K562 (cell line): Measurements from ENCODE around the gene MYOM1. TPM values are rescaled to one million over a fixed set of nuclear protein-coding genes. Genes with fewer than 3 reads are reported as not detected.
A peak's percentile ranks its signal among the peaks of the same experiment; 100 is the strongest.

Experiments used
- ADNP ChIP-seq: fragments of 200-800 bp; sonication (Bioruptor generic); IDR thresholded peaks from 2 replicates; pipeline ENCODE4 v1.6.1; 2016; ENCODE audit warnings: missing genetic modification characterization, missing compliant biosample characterization
- CBFA2T3 ChIP-seq: fragments of 450-650 bp; IDR thresholded peaks from 2 replicates; pipeline ENCODE4 v1.6.1; 2017
- CREB1 ChIP-seq, 2 experiments: sonication (generic) in 1 of 2; formaldehyde crosslinking in 1 of 2; IDR thresholded peaks; 2 replicates each; pipeline versions ENCODE4 v1.6.1 to v1.8.0; 2012 to 2022; ENCODE audit warnings: inconsistent platforms in 1 of 2, mild to moderate bottlenecking in 1 of 2, missing genetic modification reagents in 1 of 2, moderate library complexity in 1 of 2
- MEIS2 ChIP-seq: fragments of 450-650 bp; IDR thresholded peaks from 2 replicates; pipeline ENCODE4 v1.6.1; 2014; ENCODE audit warnings: mild to moderate bottlenecking; ENCODE audit not compliant: partially characterized antibody
- NRF1 ChIP-seq, 2 experiments: fragments of 450-650 bp; IDR thresholded peaks in 1 of 2; conservative IDR thresholded peaks in 1 of 2; 2 replicates each; pipeline ENCODE4 v1.6.1; 2014; ENCODE audit warnings: mild to moderate bottlenecking in 2 of 2
- RBM39 ChIP-seq: fragments of 200-400 bp; formaldehyde crosslinking; optimal IDR thresholded peaks from 2 replicates; pipeline ENCODE3; 2018; ENCODE audit warnings: low read depth, low read length
- RNF2 ChIP-seq: sonication (generic); IDR thresholded peaks from 2 replicates; pipeline ENCODE4 v1.6.1; 2016
- SAP30 ChIP-seq: fragments of 200-600 bp; sonication (generic); IDR thresholded peaks from 2 replicates; pipeline ENCODE4 v1.6.1; 2012; ENCODE audit warnings: borderline replicate concordance, low read depth, mild to moderate bottlenecking, moderate library complexity, low read length, control low read depth, inconsistent platforms; ENCODE audit not compliant: insufficient read depth, poor library complexity, severe bottlenecking
- SIX5 ChIP-seq, 2 experiments: IDR thresholded peaks; 2 replicates each; pipeline ENCODE4 v1.6.1; 2011; ENCODE audit warnings: low read length in 2 of 2, borderline replicate concordance in 1 of 2, low read depth in 1 of 2, mild to moderate bottlenecking in 1 of 2, moderate library complexity in 1 of 2; ENCODE audit not compliant: insufficient read depth in 1 of 2
- ZNF174 ChIP-seq: fragments of 250-450 bp; sonication (Bioruptor Pico); IDR thresholded peaks from 2 replicates; pipeline ENCODE4 v1.4.0; 2020; ENCODE audit warnings: mild to moderate bottlenecking
- ZNF263 ChIP-seq: sonication (generic); formaldehyde crosslinking; IDR thresholded peaks from 2 replicates; pipeline ENCODE4 v1.8.0; 2022; ENCODE audit warnings: mild to moderate bottlenecking, missing genetic modification reagents, borderline replicate concordance
- ZNF431 ChIP-seq: sonication (generic); formaldehyde crosslinking; IDR thresholded peaks from 2 replicates; pipeline ENCODE4 v1.8.0; 2022; ENCODE audit warnings: mild to moderate bottlenecking, missing genetic modification reagents
- ZNF445 ChIP-seq: fragments of 250-450 bp; sonication (Bioruptor Pico); IDR thresholded peaks from 2 replicates; pipeline ENCODE4 v1.4.0; 2020; ENCODE audit warnings: low read depth, mild to moderate bottlenecking, moderate library complexity
- ZNF764 ChIP-seq: fragments of 250-450 bp; sonication (Bioruptor Pico); IDR thresholded peaks from 2 replicates; pipeline ENCODE4 v1.4.0; 2020; ENCODE audit warnings: low read depth, mild to moderate bottlenecking, moderate library complexity
- polyA plus RNA-seq, 8 experiments: library from polyadenylated mRNA; depleted of rRNA in 4 of 8; stranded (reverse) in 5 of 8; unstranded in 3 of 8; fragments of >200 nt; fragmentation: Nextera tagmentation in 2 of 8; fragmentation: Illumina TruSeq in 1 of 8; extraction: Ambion mirVana in 2 of 8; extraction: Trizol in 1 of 8; gene quantifications; 2 replicates each; pipeline versions ENCODE4 v1.2.1 to v1.2.3, GENCODE V29; 2011 to 2014; ENCODE audit warnings: inconsistent platforms in 1 of 8, missing spikeins in 1 of 8
- total RNA-seq, 7 experiments: library from RNA; depleted of rRNA in 6 of 7; stranded (reverse); fragments of >200 nt in 6 of 7; fragmentation: Illumina TruSeq in 2 of 7; extraction: Trizol in 2 of 7; gene quantifications; 2 replicates each; pipeline versions ENCODE4 v1.2.1 to v1.2.3, GENCODE V29; 2011 to 2021; ENCODE audit warnings: low replicate concordance in 1 of 7
- TF ChIP-seq, protein P1 (sequence below): fragments of 200-800 bp; sonication (Bioruptor generic); IDR thresholded peaks from 2 replicates; pipeline ENCODE4 v1.6.1; 2017; ENCODE audit warnings: missing genetic modification characterization, missing compliant biosample characterization
- TF ChIP-seq, protein P2 (sequence below): fragments of 250-450 bp; sonication (Bioruptor Pico); IDR thresholded peaks from 2 replicates; pipeline ENCODE4 v1.5.0; 2021
- TF ChIP-seq, protein P3 (sequence below): fragments of 450-650 bp; IDR thresholded peaks from 2 replicates; pipeline ENCODE4 v1.6.1; 2016; ENCODE audit warnings: low read depth

Gene MYOM1
- total and polyA plus RNA-seq, 9 of the 15 experiments (the other 6 are each of a cell fraction or from before 2014, with no cell fraction given) = 0.01 to 0.62 (median 0.25) TPM

DNA sequence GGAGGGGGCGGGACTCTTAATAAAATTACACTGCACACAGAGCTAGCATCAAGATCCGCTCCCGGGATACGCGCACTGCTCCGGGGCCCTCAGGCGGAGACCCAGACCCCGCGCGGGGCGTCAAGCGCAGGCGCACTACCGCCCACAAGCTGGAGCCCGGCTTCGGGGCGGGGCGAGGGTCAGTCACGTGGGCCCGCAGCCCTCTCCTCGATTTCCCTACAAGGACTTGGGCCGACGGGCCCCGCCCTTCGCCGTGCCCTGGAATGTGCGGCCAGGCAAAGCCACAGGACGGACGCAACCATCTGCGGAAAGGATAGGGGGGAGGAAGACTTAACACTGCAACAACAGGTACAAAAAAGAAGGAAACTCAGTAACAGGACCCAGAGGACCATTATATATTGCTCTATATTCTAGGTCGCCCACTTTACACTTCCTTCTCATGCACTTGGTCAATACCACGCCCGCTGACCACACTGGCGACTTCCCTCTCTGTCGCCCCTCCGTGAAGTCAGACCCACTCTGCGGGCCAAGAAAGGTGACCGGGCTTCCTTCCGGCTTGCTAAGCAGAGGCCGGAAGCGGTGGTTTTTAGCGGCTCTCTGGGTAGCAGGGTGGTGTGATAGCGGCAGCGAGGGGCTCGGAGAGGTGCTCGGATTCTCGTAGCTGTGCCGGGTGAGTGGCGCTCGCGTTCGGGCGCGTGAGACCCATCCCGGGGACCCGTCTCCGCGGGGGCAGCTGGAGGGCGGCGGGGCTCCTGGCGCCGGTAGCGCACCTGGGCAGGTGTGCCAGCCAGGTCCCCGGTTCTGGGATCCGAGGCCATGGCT is 27.7 kb upstream of the MYOM1 start, which contains the start of gene MYL12A (continued):
- TF ChIP-seq, protein P1, sequence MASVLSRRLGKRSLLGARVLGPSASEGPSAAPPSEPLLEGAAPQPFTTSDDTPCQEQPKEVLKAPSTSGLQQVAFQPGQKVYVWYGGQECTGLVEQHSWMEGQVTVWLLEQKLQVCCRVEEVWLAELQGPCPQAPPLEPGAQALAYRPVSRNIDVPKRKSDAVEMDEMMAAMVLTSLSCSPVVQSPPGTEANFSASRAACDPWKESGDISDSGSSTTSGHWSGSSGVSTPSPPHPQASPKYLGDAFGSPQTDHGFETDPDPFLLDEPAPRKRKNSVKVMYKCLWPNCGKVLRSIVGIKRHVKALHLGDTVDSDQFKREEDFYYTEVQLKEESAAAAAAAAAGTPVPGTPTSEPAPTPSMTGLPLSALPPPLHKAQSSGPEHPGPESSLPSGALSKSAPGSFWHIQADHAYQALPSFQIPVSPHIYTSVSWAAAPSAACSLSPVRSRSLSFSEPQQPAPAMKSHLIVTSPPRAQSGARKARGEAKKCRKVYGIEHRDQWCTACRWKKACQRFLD = no peak
- peak; percentile 60 for TF ChIP-seq MEIS2
- TF ChIP-seq NRF1 (conservative IDR thresholded peaks at IDR 0.05 in 1 of 2, IDR thresholded peaks at IDR 0.05 in 1 of 2) = peak; percentile 95 to 96
- peak; percentile 14; the same call in 1 of the 2 replicates for TF ChIP-seq ZNF263 (CRISPR knock-in tag)
- no peak for TF ChIP-seq ZNF174
- no peak for TF ChIP-seq ADNP (tag)
- peak; percentile 31; the same call in 1 of the 2 replicates for TF ChIP-seq ZNF445 (CRISPR knock-in tag)
- TF ChIP-seq ZNF764 (CRISPR knock-in tag) = 0 out of 2 replicates have a peak, but pooled peaks have one; percentile 80
- TF ChIP-seq, protein P2, sequence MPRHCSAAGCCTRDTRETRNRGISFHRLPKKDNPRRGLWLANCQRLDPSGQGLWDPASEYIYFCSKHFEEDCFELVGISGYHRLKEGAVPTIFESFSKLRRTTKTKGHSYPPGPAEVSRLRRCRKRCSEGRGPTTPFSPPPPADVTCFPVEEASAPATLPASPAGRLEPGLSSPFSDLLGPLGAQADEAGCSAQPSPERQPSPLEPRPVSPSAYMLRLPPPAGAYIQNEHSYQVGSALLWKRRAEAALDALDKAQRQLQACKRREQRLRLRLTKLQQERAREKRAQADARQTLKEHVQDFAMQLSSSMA (CRISPR knock-in tag) = no peak
- peak; percentile 86 for TF ChIP-seq SAP30
- TF ChIP-seq CBFA2T3 = no peak
- no peak for TF ChIP-seq RBM39
- TF ChIP-seq SIX5 (IDR thresholded peaks at IDR 0.05; ENCODE audit: borderline replicate concordance in 1 of 2, insufficient read depth in 1 of 2, low read depth in 1 of 2, low read length in 2 of 2) = peak in 1 of 2 experiments; percentile 62; a peak in 1 of 4 replicates
- TF ChIP-seq, protein P3, sequence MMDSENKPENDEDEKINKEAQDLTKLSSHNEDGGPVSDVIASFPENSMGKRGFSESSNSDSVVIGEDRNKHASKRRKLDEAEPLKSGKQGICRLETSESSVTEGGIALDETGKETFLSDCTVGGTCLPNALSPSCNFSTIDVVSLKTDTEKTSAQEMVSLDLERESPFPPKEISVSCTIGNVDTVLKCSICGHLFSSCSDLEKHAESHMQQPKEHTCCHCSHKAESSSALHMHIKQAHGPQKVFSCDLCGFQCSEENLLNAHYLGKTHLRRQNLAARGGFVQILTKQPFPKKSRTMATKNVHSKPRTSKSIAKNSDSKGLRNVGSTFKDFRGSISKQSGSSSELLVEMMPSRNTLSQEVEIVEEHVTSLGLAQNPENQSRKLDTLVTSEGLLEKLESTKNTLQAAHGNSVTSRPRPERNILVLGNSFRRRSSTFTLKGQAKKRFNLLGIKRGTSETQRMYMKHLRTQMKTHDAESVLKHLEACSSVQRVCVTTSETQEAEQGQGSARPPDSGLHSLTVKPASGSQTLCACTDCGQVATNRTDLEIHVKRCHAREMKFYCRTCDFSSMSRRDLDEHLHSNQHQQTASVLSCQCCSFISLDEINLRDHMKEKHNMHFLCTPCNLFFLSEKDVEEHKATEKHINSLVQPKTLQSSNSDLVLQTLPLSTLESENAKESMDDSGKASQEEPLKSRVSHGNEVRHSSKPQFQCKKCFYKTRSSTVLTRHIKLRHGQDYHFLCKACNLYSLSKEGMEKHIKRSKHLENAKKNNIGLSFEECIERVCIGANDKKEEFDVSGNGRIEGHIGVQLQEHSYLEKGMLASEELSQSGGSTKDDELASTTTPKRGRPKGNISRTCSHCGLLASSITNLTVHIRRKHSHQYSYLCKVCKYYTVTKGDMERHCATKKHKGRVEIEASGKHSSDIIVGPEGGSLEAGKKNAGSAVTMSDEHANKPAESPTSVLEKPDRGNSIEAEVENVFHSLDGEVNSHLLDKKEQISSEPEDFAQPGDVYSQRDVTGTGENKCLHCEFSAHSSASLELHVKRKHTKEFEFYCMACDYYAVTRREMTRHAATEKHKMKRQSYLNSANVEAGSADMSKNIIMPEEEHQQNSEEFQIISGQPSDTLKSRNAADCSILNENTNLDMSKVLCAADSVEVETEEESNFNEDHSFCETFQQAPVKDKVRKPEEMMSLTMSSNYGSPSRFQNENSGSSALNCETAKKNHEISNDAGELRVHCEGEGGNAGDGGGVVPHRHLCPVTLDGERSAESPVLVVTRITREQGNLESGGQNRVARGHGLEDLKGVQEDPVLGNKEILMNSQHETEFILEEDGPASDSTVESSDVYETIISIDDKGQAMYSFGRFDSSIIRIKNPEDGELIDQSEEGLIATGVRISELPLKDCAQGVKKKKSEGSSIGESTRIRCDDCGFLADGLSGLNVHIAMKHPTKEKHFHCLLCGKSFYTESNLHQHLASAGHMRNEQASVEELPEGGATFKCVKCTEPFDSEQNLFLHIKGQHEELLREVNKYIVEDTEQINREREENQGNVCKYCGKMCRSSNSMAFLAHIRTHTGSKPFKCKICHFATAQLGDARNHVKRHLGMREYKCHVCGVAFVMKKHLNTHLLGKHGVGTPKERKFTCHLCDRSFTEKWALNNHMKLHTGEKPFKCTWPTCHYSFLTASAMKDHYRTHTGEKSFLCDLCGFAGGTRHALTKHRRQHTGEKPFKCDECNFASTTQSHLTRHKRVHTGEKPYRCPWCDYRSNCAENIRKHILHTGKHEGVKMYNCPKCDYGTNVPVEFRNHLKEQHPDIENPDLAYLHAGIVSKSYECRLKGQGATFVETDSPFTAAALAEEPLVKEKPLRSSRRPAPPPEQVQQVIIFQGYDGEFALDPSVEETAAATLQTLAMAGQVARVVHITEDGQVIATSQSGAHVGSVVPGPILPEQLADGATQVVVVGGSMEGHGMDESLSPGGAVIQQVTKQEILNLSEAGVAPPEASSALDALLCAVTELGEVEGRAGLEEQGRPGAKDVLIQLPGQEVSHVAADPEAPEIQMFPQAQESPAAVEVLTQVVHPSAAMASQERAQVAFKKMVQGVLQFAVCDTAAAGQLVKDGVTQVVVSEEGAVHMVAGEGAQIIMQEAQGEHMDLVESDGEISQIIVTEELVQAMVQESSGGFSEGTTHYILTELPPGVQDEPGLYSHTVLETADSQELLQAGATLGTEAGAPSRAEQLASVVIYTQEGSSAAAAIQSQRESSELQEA = no peak
- TF ChIP-seq CREB1 (IDR thresholded peaks at IDR 0.05) = peak; percentile 73; the same call in 1 of the 2 replicates
- peak; percentile 79 for TF ChIP-seq CREB1 (CRISPR knock-in tag; IDR thresholded peaks at IDR 0.05)
- TF ChIP-seq ZNF431 (CRISPR knock-in tag) = 0 out of 2 replicates have a peak, but pooled peaks have one; percentile 49
- TF ChIP-seq RNF2 = peak; percentile 96
